A673 (cell line): Measurements from ENCODE around the gene GRB10. TPM values are rescaled to one million over a fixed set of nuclear protein-coding genes. Genes with fewer than 3 reads are reported as not detected.

Experiments used
- BruUV-seq: library from RNA; stranded (reverse); fragments of 400-500 nt; replicated peaks from 2 replicates; lab custom pipeline; 2021; lab: Mats Ljungman, UMichigan
- CTCF ChIA-PET: fragments of 300-600 bp; sonication (Branson Sonifier 250); formaldehyde crosslinking; loops from one replicate; lab custom pipeline; 2022; ENCODE audit warnings: antibody characterized with exemption; lab: Charles Lee
- POLR2A ChIA-PET: fragments of 300-600 bp; sonication (Branson Sonifier 250); formaldehyde crosslinking; loops from one replicate; lab custom pipeline; 2022; ENCODE audit warnings: antibody characterized with exemption; ENCODE audit not compliant: low non-redundant PET; lab: Charles Lee
- DNase-seq: peaks from one replicate; pipeline ENCODE4 v3.0.0-alpha.2; 2015; ENCODE audit warnings: low spot score
- H3K27ac ChIP-seq: fragments of 200-600 bp; sonication (generic); 2 replicates; pipeline ENCODE4 v1.5.1; 2016; ENCODE audit warnings: mixed run types, low read depth, mild to moderate bottlenecking, mixed read lengths, antibody characterized with exemption, low read length; ENCODE audit not compliant: poor library complexity, severe bottlenecking
- H3K27me3 ChIP-seq: fragments of 200-600 bp; sonication (generic); replicated peaks from 2 replicates; pipeline ENCODE4 v1.6.1; 2017; ENCODE audit warnings: mixed run types, low read depth, mild to moderate bottlenecking, mixed read lengths, antibody characterized with exemption, low read length; ENCODE audit not compliant: insufficient read depth, poor library complexity
- H3K36me3 ChIP-seq: fragments of 200-600 bp; sonication (generic); 2 replicates; pipeline ENCODE4 v1.6.1; 2016; ENCODE audit warnings: mixed run types, mild to moderate bottlenecking, mixed read lengths, antibody characterized with exemption, low read length; ENCODE audit not compliant: insufficient read depth, poor library complexity, severe bottlenecking
- H3K4me1 ChIP-seq: fragments of 200-600 bp; sonication (generic); 2 replicates; pipeline ENCODE4 v1.6.1; 2017; ENCODE audit warnings: mixed run types, mild to moderate bottlenecking, mixed read lengths, antibody characterized with exemption, low read length; ENCODE audit not compliant: insufficient read depth, poor library complexity, severe bottlenecking
- H3K4me3 ChIP-seq: fragments of 200-600 bp; sonication (generic); 2 replicates; pipeline ENCODE4 v1.5.1; 2016; ENCODE audit warnings: low read depth, mixed run types, mild to moderate bottlenecking, mixed read lengths, low read length; ENCODE audit not compliant: poor library complexity, severe bottlenecking
- H3K9me3 ChIP-seq: fragments of 200-600 bp; sonication (generic); 2 replicates; pipeline ENCODE4 v1.6.1; 2016; ENCODE audit warnings: mixed run types, low read depth, mild to moderate bottlenecking, mixed read lengths, antibody characterized with exemption, low read length; ENCODE audit not compliant: poor library complexity, severe bottlenecking
- EZH2 ChIP-seq: fragments of 200-600 bp; sonication (generic); IDR thresholded peaks from 2 replicates; pipeline ENCODE4 v1.6.1; 2017; ENCODE audit warnings: borderline replicate concordance, low read depth, mild to moderate bottlenecking, mixed read lengths, antibody characterized with exemption, low read length; ENCODE audit not compliant: poor library complexity, severe bottlenecking
- intact Hi-C: fragments of 100-400 bp; cut with micrococcal nuclease; formaldehyde crosslinking; loops from one replicate; pipeline ENCODE4 v1.10.0; 2022; ENCODE audit not compliant: unreplicated experiment
- total RNA-seq: library from RNA; stranded (reverse); gene quantifications from 2 replicates; pipeline ENCODE4 v1.2.3, GENCODE V29; 2021
- TF ChIP-seq, protein P1 (sequence below): fragments of 300-800, 200-600 bp; sonication (generic); conservative IDR thresholded peaks from 2 replicates; pipeline ENCODE4 v1.5.1; 2017; ENCODE audit warnings: low read depth, mild to moderate bottlenecking, antibody characterized with exemption, low read length, moderate library complexity, mixed read lengths

Gene GRB10
- total RNA-seq, 1 experiment from 2014 or later, result 0.41 TPM

DNA sequence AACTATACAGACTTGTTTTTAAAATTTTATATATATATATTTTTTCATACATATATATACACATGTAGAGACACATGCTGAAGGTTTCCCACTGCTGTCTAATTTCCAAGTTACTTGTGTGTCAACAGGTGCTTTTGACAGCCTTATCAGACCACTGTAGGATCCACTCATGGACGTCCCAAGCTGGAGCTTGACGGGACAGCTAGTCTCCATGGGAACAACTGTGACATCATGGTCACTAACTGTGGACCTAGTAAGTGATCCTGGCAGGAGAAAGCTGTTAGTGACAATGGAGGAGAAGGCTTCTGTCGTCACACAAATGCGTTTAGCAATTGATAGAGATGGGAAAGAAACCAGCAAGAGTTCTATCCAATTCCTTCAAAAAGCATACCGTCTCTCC is 157.3 kb downstream of the GRB10 start:
- Histone ChIP-seq H3K27me3 (peaks cover 15% of the 10 kb centered on the region), H3K4me3 (no peak overlapping the region), H3K36me3 (no peaks in the 10 kb centered on the region), H3K27ac (no peak overlapping the region), H3K4me1 (no peaks in the 10 kb centered on the region), H3K9me3 (no peaks in the 10 kb centered on the region)
- POLR2A ChIA-PET, result no interaction called here
- no peak for DNase-seq
- intact Hi-C loops, result no loop called here
- CTCF ChIA-PET, result no interaction called here
- TF ChIP-seq, protein P1, sequence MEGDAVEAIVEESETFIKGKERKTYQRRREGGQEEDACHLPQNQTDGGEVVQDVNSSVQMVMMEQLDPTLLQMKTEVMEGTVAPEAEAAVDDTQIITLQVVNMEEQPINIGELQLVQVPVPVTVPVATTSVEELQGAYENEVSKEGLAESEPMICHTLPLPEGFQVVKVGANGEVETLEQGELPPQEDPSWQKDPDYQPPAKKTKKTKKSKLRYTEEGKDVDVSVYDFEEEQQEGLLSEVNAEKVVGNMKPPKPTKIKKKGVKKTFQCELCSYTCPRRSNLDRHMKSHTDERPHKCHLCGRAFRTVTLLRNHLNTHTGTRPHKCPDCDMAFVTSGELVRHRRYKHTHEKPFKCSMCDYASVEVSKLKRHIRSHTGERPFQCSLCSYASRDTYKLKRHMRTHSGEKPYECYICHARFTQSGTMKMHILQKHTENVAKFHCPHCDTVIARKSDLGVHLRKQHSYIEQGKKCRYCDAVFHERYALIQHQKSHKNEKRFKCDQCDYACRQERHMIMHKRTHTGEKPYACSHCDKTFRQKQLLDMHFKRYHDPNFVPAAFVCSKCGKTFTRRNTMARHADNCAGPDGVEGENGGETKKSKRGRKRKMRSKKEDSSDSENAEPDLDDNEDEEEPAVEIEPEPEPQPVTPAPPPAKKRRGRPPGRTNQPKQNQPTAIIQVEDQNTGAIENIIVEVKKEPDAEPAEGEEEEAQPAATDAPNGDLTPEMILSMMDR, result no peak
- no peak for TF ChIP-seq EZH2
- BruUV-seq, result no TSS peak

DNA sequence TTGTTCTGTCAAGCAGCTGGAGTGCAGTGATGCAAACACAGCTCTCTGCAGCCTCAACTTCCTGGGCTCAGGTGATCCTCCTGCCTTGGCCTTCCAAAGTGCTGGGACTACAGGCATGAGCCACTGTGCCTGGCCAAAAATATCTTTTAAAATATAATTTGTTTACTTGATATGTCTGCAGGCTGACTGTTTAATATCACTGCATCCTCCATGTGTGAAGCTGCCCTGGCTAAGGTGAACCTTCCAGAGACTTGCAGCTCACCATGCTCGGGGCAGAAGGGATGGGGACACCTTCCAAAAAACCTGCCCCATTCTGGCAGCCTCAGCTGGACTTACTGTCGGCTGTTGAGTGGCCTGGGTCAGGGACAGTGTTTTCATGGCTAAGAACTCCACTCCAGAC is 159.9 kb downstream of the GRB10 start:
- ChIA-PET POLR2A (no interaction called here), CTCF (no interaction called here)
- intact Hi-C loops, result no loop called here
- Histone ChIP-seq H3K27me3 (peaks cover 17% of the 10 kb centered on the region), H3K36me3 (no peaks in the 10 kb centered on the region), H3K4me3 (no peak overlapping the region), H3K4me1 (no peaks in the 10 kb centered on the region), H3K27ac (no peak overlapping the region), H3K9me3 (no peaks in the 10 kb centered on the region)
- no peak for DNase-seq
- no TSS peak for BruUV-seq
- TF ChIP-seq EZH2, result no peak
- TF ChIP-seq, protein P1, result no peak

DNA sequence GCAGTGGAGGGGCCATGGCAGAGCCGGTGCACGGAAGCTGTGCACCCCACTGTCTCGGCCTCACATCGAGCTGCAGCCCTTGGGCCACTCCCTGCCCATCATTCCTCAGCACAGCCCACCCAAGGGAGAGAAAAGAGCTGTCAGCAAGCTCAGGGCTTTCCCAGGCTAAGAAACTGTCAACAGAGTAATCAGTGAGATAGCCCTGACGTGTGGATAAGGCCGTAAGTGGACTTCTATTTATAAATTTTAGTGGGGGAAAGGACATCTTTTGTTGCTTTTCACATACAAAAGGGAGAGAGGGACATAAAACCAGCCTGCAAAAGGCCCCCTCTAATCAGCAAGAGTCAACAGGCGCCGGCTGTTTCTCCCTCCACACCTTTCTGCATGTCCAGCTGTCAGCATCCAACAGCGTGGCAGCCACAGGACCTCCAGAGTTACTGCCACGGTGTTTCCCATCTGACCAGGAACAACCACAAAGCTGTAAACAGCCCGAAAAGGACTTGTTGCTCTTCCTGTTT is 160.7 kb downstream of the GRB10 start:
- TF ChIP-seq, protein P1, result no peak
- peaks cover 17% of the 10 kb centered on the region for H3K27me3 ChIP-seq
- H3K4me3 ChIP-seq, result no peak overlapping the region
- H3K9me3 ChIP-seq, result no peaks in the 10 kb centered on the region
- ChIA-PET POLR2A (no interaction called here), CTCF (no interaction called here)
- no peak overlapping the region for H3K27ac ChIP-seq
- H3K4me1 ChIP-seq, result no peaks in the 10 kb centered on the region
- intact Hi-C loops, result no loop called here
- DNase-seq, result no peak
- H3K36me3 ChIP-seq, result no peaks in the 10 kb centered on the region
- BruUV-seq, result no TSS peak
